Measurements from ENCODE around the gene SELENOO. TPM values are rescaled to one million over a fixed set of nuclear protein-coding genes. Genes with fewer than 3 reads are reported as not detected.

SELENOO gene
- total and polyA plus RNA-seq, 2 of the 13 experiments (the other 11 are each of a cell fraction or from before 2014, with no cell fraction given), result 14.4 to 19.0 TPM

GRCh38 chr22:50185375-50186087 lies 15.3 kb upstream of the SELENOO start, which contains the start of gene TRABD (continued):
- TF ChIP-seq REST (IDR thresholded peaks at IDR 0.05; ENCODE audit: borderline replicate concordance in 1 of 2, low read depth in 1 of 2, low read length in 2 of 2) (no peak), ZMAT5 (CRISPR knock-in tag; IDR thresholded peaks at IDR 0.05; ENCODE audit: borderline replicate concordance, low read depth) (no peak), BORCS8-MEF2B (CRISPR knock-in tag; IDR thresholded peaks at IDR 0.05) (no peak), MIER2 (CRISPR knock-in tag; IDR thresholded peaks at IDR 0.05) (no peak), TARDBP (CRISPR knock-in tag; IDR thresholded peaks at IDR 0.05) (no peak), ZSCAN21 (CRISPR knock-in tag; IDR thresholded peaks at IDR 0.05; ENCODE audit: borderline replicate concordance) (no peak), ZNF337 (CRISPR knock-in tag; IDR thresholded peaks at IDR 0.05; ENCODE audit: borderline replicate concordance, low read depth) (no peak), PRPF4 (IDR thresholded peaks at IDR 0.05; ENCODE audit: low read depth, low read length, poor library complexity, severe bottlenecking) (no peak), ZKSCAN5 (CRISPR knock-in tag; IDR thresholded peaks at IDR 0.05) (no peak), ATF7-NPFF (CRISPR knock-in tag; IDR thresholded peaks at IDR 0.05; ENCODE audit: low read depth) (no peak), FOXP1 (IDR thresholded peaks at IDR 0.05) (no peak), FOXP1 (CRISPR knock-in tag; IDR thresholded peaks at IDR 0.05) (no peak), ZNF414 (CRISPR knock-in tag; IDR thresholded peaks at IDR 0.05) (no peak), ZNF503 (CRISPR knock-in tag; IDR thresholded peaks at IDR 0.05) (no peak), POLR2AphosphoS5 (IDR thresholded peaks at IDR 0.05; ENCODE audit: low read depth, low read length) (no peak), MED8 (CRISPR knock-in tag; IDR thresholded peaks at IDR 0.05; ENCODE audit: insufficient replicate concordance) (no peak), GATA4 (IDR thresholded peaks at IDR 0.05; ENCODE audit: borderline replicate concordance, low read depth) (no peak), GTF3A (CRISPR knock-in tag; conservative IDR thresholded peaks at IDR 0.05) (no peak), HHEX (CRISPR knock-in tag; IDR thresholded peaks at IDR 0.05) (no peak), CEBPZ (IDR thresholded peaks at IDR 0.05; ENCODE audit: low read length) (no peak)

All from HepG2 (cell line).